GM19395 (cell line): Measurements from ENCODE around the gene RXFP1.

Experiments used
- ATAC-seq: cut with Tn5 transposase; IDR thresholded peaks from one replicate; pipeline ENCODE4 v1.9.1; 2021; ENCODE audit warnings: mild to moderate bottlenecking, moderate library complexity; ENCODE audit not compliant: unreplicated experiment

The RXFP1 gene

DNA sequence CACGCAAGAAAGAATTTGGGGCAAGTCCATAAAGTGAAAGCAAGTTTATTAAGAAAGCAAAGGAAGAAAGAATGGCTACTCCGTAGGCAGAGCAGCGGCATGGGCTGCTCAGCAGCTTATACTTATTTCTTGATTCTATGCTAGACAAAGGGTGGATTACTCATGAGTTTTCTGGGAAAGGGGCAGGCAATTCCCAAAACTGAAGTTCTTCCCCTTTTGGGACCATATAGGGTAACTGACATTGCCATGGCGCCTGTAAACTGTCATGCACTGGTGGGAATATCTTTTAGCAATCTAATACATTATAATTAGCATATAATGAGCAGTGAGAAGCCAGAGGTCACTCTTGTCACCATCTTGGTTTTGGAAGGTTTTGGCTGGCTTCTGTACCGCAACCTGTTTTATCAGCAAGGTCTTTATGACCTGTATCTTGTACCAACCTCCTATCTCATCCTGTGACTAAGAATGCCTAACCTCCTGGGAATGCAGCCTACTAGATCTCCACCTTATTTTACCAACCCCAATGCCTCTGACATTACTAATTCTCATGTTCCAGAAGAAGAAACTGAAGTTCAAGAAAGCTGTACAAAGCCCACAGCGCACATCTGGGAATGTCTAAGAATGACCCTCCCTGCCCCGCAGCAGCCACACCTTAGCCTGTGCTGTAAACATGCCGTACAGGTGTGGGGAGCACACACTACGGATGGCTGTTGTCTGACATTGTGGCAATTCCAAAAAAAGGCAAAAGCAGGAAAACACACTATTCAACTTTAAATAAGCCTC is 18.6 kb downstream of the RXFP1 start:
- no peak for ATAC-seq

- no peak for ATAC-seq
Observed at GRCh38 chr4:158541506-158541905, 19.8 kb downstream of the RXFP1 start.

GRCh38 chr4:158543191-158543590 is 21.5 kb downstream of the RXFP1 start:
- no peak for ATAC-seq

DNA sequence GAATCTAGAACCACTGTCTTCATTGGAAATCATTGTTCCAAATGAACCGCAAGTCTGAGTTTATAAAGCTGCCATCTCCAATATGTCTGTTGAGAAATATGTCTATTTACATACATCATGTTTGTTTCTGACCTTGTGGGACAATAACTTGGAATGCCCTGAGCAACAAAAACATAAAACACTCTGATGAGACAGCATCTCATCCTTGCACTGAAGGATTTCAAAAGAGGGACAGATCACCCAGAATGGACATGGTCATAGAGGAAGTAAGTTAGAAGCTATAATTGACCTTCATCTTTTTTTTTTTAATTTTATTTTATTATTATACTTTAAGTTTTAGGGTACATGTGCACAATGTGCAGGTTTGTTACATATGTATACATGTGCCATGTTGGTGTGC is 22.5 kb downstream of the RXFP1 start:
- no peak for ATAC-seq

- ATAC-seq: no peak
Observed at GRCh38 chr4:158553364-158553763, 31.7 kb downstream of the RXFP1 start.

GRCh38 chr4:158560284-158560683 is 38.6 kb downstream of the RXFP1 start:
- no peak for ATAC-seq

GRCh38 chr4:158566860-158567259 is 45.2 kb downstream of the RXFP1 start:
- no peak for ATAC-seq

DNA sequence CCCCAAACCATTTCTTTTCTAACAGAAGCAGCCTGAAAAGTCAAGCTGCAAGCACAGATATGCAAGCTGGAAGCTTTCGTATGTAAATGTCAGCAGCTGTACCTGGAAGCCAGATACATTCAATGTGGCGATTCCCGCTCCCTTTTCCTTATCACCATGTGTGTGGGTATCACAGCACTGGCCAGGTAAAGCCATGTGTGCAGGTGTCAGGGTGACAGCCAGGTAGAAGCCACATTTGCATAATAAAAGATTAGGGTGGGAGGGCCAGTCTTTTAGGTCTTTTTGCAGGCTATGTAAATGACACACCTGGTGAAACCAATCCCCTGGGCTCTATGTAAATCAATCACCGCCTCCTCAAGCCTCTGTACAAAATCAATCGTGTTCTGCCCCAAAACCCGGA is 50.1 kb downstream of the RXFP1 start:
- ATAC-seq: no peak

GRCh38 chr4:158572608-158573007 is 50.9 kb downstream of the RXFP1 start:
- ATAC-seq: no peak

- ATAC-seq: no peak
Observed at GRCh38 chr4:158578476-158578875, 56.8 kb downstream of the RXFP1 start.

DNA sequence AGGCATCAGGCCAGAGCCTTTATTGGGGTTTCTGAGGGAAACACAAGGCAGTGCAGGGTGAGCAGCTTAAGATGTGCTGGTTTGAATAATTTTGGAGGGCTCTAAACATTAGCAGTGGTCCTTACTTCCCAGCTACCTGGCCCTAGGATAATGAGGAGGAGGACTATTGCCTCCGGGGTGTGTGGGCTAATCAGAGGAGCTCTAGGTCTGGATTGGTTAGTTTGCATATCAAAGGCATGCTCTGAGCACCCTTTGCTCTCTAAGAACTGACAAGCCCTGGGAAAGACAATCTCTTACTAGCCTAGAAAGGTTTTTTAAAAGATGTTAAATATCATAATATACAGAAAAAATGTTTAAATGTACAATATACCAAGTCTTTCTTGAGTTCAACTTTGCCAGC is 58.4 kb downstream of the RXFP1 start:
- ATAC-seq: no peak

GRCh38 chr4:158581161-158581560 is 59.5 kb downstream of the RXFP1 start:
- no peak for ATAC-seq

DNA sequence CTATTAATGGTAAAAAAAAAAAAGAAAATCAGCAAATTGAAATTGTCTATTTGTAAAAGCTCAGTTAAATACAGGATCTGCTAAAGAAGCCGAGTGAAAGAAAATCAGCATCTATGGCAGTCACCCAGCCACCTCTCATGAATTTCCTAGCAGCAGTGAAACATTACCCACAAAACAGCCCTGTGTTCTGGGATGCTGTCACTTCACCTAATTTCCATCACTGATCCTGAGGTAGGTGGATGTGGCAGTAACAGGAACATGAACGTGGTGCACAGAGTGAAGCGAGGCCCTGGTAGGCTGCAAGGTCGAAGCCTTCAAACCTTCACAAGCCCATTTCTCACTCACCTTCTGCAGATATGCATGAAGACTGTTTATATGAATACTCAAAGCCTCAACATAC is 65.2 kb downstream of the RXFP1 start:
- no peak for ATAC-seq

GRCh38 chr4:158588285-158588684 is 66.6 kb downstream of the RXFP1 start:
- no peak for ATAC-seq

- ATAC-seq: no peak
Observed at GRCh38 chr4:158588777-158589176, 67.1 kb downstream of the RXFP1 start.

- ATAC-seq: no peak
Observed at GRCh38 chr4:158590306-158590705, 68.6 kb downstream of the RXFP1 start.

- no peak for ATAC-seq
Observed at GRCh38 chr4:158590824-158591223, 69.1 kb downstream of the RXFP1 start.

DNA sequence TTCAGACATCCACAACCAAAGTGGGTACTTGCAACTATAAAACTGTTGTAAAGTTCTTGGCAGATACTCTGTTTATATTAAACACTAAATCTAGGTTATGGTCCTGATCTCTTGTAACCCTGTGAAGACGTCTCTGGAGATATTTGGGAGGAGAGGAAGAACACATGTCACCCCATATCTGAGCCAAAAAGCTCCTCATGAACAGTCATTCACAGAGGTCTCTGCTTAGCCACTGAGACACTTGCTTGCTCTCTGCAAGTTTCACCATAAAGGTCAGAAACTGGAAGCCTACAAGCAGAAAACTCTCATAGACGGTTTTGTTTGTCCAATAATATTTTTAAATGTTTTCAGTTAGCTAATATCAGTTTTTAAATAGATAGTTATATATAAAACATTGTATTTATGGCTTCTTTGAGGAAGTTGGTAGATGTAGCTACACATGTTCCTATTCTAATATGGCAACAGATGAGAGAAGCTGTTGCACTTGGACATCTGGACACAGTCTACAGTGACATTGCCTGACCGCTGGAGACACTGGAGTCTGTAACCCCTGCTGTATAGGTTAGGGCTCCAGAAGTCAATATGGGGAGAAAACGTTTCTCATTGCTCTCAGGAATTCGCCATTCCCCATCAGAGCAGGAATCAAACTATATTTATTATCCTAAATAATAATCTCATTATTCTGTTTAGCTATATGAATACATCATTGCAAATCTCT is 76.4 kb downstream of the RXFP1 start:
- no peak for ATAC-seq

- ATAC-seq: no peak
Observed at GRCh38 chr4:158599150-158599549, 77.5 kb downstream of the RXFP1 start.

DNA sequence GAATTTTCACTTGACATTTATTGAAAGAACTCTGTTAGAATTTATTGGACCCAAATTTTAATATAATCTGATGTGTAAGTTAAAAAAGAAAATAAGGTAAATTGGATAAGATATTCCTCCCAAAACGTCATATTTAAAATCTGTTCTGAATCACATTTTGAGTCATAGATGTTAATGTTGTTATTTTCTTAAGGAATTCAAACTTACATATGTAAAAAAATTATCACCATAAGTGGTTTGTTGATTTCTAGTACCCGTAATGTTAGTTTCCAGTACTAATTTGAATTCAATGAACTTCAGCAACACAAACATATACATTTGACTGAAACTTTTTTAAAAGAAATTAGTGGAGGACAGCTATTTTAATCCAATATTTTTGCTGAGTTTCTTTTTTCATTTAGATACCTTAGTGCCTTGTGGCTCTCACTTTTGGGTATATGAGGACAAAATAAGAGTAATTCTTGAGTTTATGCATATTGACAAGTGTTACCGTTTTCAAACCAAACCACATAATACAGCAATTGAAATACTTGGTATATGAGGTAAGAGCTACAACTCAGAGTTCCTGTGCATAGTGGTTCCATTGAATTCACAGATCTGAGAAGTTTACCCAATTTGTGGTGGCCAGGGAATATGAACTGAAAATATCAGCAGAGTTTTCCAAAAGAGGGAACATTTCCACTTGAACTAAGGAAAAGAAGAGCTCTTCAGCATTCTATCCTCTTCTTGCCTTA is 78.2 kb downstream of the RXFP1 start:
- no peak for ATAC-seq

DNA sequence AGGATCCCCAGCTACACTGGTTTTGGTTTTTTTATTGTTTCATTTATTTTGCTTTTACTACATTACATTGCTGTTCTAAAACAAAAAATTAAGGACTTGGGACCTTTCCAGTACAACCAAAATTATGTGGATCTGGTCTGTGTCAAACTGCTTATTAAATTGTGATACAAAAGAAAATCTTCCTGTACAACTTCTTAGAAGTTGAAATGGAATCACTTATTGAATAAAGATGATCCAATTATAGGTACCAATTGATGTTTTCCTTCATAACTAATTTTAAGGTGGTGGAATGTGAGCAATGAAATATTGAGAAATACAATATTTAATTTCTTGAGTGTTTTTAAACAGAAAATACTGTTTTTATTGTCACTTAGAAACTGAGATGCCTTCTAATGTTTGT is 82.7 kb downstream of the RXFP1 start:
- ATAC-seq: no peak

GRCh38 chr4:158605393-158605792 is 83.7 kb downstream of the RXFP1 start:
- no peak for ATAC-seq
